GM13977 (cell line): ENCODE measurements around the gene ATF7.

Experiments
- DNase-seq: peaks from one replicate; pipeline ENCODE4 v3.0.0; 2012; ENCODE audit warnings: low spot score
- in situ Hi-C: fragments of 300-500 bp; cut with MboI; formaldehyde crosslinking; loops from one replicate; pipeline ENCODE4 v1.12.0; 2022; ENCODE audit warnings: low sequenced_read_pairs, low pct_unique_long_range_greater_than_20kb, mixed read lengths, inconsistent platforms; ENCODE audit not compliant: unreplicated experiment
- TF ChIP-seq, protein P1 (sequence below): IDR thresholded peaks from 2 replicates; pipeline ENCODE4 v1.5.1; 2012; ENCODE audit warnings: mild to moderate bottlenecking, control low read depth; ENCODE audit not compliant: insufficient read depth; ENCODE audit errors: extremely low read depth, missing control alignments

ATF7 gene

DNA sequence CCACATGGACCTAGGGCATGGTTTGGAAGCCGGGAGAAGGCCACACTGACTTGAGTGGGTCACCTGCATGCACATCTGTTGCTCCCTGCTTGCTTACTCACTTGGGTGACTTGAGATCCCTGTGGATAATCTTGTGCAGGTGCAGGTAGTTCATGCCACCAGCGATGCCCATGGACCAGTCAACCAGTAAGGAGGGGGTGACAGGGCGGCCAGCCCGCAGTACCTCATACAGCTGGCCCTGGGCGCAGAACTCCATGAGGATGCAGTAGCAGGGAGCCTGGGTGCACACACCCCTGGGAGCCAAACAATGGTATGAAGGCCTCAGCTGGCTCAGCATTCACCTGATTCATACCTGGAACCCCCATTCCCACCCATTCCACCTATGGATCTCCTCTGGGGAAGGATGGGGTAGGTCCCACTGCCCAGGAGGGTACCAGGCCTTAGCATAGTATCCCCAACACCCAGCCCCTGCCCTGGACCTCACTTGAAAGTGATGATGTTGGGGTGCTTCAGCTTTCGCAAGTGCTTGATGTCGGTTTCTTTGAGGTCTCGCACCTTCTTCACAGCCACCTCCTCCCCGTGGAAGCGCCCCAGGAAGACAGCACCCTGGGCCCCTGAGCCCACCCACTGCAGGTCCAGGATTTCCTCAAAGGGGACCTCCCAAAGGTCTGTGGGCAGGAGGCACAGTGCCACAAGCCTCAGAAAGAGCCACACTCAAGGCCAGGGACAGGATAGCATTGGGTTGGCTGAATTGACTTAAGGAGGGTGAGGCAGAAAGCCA, 140.0 kb downstream of the ATF7 start:
- TF ChIP-seq, protein P1, sequence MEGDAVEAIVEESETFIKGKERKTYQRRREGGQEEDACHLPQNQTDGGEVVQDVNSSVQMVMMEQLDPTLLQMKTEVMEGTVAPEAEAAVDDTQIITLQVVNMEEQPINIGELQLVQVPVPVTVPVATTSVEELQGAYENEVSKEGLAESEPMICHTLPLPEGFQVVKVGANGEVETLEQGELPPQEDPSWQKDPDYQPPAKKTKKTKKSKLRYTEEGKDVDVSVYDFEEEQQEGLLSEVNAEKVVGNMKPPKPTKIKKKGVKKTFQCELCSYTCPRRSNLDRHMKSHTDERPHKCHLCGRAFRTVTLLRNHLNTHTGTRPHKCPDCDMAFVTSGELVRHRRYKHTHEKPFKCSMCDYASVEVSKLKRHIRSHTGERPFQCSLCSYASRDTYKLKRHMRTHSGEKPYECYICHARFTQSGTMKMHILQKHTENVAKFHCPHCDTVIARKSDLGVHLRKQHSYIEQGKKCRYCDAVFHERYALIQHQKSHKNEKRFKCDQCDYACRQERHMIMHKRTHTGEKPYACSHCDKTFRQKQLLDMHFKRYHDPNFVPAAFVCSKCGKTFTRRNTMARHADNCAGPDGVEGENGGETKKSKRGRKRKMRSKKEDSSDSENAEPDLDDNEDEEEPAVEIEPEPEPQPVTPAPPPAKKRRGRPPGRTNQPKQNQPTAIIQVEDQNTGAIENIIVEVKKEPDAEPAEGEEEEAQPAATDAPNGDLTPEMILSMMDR = no peak
- in situ Hi-C loops = no loop called here
- no peak for DNase-seq

DNA sequence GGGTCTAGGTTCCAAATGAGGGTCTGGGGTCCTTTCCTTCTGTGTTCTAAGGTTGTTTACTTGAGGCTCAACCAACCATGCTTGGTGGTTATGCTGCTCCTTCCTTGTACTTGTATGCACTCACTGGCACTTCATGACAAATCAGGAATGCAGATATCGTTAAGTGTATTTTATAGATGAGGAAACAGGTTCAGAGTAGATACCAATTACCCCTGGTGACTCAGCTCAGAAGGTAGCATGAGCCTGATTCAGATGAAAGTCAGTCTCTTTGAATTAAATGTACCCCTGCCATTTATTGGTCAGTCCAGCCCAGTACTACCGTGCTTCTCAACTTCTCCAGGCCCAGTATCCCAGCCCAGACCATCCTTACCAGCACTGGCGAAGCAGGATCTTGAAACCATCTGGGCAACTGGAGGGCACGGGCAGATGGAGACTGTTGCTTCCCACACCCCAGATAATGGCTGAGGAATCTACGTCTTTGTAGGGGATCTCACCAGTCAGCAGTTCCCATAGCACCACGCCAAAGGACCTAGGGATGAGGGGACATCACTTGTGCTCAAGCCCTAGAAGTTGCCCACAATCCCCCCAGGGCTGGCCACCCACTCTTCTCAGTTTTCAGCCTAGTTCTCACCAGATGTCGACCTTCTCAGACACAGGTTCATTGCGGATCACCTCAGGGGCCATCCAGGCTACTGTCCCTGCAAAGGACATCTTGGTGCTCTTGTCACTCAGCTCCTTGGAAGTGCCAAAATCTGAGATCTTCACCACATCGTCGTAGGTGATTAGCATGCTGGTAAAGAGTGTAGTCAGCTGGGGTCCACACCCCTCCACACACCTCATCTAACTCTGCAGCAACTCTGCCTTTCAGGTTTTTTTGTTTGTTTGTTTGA, 141.3 kb downstream of the ATF7 start:
- TF ChIP-seq, protein P1 = no peak
- no peak for DNase-seq
- in situ Hi-C loops = no loop called here

DNA sequence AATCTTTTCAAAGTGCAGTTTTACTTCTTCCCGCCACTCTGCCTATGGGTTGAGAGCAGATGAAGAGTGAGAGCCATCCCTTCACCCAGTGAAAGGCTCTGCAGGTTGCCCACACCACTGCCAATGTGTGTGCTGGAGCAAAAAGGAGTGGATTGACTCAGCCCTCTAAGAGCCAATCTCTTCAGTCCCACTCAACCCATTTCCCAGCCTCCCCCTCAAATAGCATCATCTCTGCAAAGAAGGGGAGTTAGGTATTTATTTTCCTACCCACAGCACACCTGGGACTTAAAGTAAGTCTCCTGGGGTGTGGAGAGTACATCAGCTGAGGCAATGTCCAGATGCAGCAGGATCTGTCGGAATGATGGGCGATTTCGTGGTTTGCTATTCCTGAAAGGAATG, 142.2 kb downstream of the ATF7 start:
- in situ Hi-C loops = no loop called here
- TF ChIP-seq, protein P1 = no peak
- no peak for DNase-seq

DNA sequence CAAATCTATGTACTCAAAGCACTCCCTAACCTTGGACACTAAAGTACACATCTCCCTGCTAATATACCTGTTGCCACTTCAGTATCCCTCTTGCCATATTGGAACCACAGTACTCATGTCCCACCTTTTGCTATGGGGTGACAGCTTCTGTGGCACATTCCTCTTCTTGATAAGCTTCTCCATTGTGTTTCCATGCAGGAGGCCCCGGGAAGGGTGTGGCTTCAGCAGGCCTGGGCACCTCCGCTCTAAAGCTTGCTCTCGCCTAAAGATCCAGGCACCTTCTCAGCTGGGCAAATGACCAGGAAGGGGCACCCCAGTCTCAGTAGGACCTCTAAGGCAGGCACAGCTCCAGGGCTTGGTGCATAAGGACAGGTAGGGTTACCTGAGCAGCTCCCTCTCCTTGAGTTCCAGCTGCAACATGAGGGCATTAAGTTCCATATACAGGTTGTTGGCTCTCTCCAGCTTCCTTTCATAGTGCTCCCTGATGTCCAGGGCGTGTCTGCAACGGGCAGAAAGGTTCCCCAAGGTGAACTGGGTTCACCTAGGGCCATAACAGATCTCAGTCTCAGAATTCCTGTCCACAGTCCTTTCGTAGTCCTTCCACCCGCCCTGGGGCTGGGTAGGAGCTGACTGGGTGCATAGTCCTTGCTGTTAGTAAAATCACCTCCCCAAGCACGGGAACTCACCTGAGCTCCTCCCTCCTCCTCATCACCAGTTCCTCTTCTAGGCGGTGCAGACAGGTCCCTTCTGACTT, 142.8 kb downstream of the ATF7 start:
- in situ Hi-C loops = no loop called here
- TF ChIP-seq, protein P1 = no peak
- no peak for DNase-seq

DNA sequence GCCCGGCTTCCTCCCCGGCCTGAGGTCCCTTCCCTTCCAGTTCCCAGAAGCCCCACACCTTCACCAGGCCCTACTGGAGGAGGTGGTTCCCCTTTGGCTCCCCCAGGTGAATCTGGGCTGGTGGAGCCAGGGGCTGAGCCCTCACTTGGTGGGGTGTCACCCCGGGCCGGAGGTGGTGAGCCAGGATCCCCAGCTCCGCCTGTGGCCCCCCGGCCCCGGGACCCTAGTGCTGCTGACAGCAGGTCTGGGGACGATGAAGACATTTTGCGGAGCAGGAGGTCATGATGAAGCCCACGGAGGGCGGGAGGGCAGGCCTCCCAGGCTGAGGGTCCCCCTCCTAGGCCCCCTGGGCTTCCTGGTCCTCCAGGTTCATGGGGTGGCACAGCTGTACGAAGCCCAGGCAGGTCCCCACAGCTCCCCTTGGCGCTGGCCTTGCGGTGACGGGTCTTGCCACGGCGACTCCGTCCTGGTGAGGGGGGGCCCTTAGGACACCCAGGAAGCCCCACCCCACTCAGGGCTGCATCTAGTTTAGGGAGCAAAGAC, 143.5 kb downstream of the ATF7 start:
- in situ Hi-C loops = no loop called here
- TF ChIP-seq, protein P1 = no peak
- DNase-seq = no peak
